Fibroblast of mammary gland (primary cell): ENCODE measurements around the gene GRAMD4.
A peak's percentile ranks its signal among the peaks of the same experiment; 100 is the strongest.

Experiments used
- DNase-seq: peaks from one replicate; pipeline ENCODE4 v3.0.0-alpha.2; 2010; ENCODE audit warnings: low read depth
- H3K4me3 ChIP-seq: 2 replicates; pipeline ENCODE4 v1.5.1; 2011; ENCODE audit warnings: low read depth, mild to moderate bottlenecking, low read length, moderate library complexity; ENCODE audit not compliant: control insufficient read depth
- CTCF ChIP-seq: conservative IDR thresholded peaks from 2 replicates; pipeline ENCODE4 v1.5.1; 2011; ENCODE audit warnings: low read depth, low read length, inconsistent platforms; ENCODE audit not compliant: control insufficient read depth, insufficient read depth

The GRAMD4 gene

GRCh38 chr22:46612341-46612903 is 7.8 kb upstream of the GRAMD4 start:
- DNase-seq: no peak
- no peak for TF ChIP-seq CTCF
- no peak overlapping the region for H3K4me3 ChIP-seq

GRCh38 chr22:46612904-46613605 is 7.1 kb upstream of the GRAMD4 start:
- H3K4me3 ChIP-seq: no peak overlapping the region
- no peak for DNase-seq
- TF ChIP-seq CTCF: no peak

- DNase-seq: peak; percentile 19
- no peak overlapping the region for H3K4me3 ChIP-seq
- no peak for TF ChIP-seq CTCF
Measured at GRCh38 chr22:46613606-46614021, 6.6 kb upstream of the GRAMD4 start.

- no peak for TF ChIP-seq CTCF
- no peak overlapping the region for H3K4me3 ChIP-seq
Measured at GRCh38 chr22:46614025-46614931, 5.9 kb upstream of the GRAMD4 start.

GRCh38 chr22:46617207-46617985 is 2.8 kb upstream of the GRAMD4 start:
- no peak for DNase-seq
- no peak for TF ChIP-seq CTCF
- H3K4me3 ChIP-seq: no peak overlapping the region

More at GRCh38 chr22:46614025-46614931, 5.9 kb upstream of the GRAMD4 start:
- DNase-seq: no peak
